HG03103 (cell line): ENCODE results near the gene ASCC1.
"Not testable (repeated sequence)": the region's sequence is repeated elsewhere in the genome, so short reads cannot be mapped to it uniquely, and the experiment has no call there.

Experiments used
- ATAC-seq: cut with Tn5 transposase; IDR thresholded peaks from one replicate; pipeline ENCODE4 v1.9.1; 2021; ENCODE audit warnings: low read depth; ENCODE audit not compliant: unreplicated experiment

ASCC1 gene

DNA sequence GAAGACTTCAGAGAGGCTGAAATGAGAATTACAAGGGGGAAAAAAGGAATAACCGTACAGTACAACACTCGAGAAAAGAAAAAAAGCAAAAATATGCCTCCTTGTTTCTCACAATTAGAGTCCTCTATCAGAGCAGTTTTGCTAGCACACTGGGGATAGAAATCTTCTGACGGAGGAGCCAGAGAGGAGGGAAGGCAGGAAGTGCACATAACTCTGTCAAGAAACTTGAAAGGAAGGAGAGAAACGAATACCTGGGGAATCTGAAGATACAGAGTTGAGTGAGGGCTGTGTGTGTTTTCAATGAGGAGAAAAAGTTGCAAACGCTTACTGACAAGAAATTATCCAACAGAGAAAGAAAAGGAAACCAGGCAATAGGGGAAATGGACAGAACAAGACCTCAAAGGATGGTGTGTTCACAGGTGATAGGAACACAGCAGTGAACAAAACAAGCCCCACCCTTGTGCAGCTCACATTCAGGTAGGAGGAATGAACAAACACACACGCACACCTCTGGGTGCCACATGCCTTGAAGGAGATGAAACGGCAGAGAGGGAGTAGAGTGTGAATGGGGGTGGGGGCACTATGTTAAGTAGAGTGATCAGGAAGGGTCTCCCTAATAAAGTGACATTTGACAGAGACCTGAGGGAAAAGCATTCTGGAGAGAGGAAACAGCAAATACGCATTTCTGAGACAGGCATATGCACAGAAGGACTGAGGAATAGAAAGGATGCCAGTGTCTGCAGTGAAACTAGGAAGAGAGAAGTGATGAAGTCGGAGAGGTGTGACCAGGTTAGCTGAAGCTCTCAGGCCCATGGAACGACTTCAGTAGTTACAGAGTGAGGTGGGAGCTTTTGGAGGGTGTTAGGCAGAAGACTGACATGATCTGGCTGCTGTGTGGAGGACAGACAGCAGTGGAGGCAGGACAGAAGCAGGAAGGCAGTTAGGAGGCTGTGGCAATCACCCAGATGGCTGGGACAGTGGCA lies 81.0 kb downstream of the ASCC1 start:
- no peak for ATAC-seq

- no peak for ATAC-seq
These were observed 82.6 kb downstream of the ASCC1 start for GRCh38 chr10:72133517-72133916.

GRCh38 chr10:72132854-72133253 lies 83.2 kb downstream of the ASCC1 start:
- no peak for ATAC-seq

DNA sequence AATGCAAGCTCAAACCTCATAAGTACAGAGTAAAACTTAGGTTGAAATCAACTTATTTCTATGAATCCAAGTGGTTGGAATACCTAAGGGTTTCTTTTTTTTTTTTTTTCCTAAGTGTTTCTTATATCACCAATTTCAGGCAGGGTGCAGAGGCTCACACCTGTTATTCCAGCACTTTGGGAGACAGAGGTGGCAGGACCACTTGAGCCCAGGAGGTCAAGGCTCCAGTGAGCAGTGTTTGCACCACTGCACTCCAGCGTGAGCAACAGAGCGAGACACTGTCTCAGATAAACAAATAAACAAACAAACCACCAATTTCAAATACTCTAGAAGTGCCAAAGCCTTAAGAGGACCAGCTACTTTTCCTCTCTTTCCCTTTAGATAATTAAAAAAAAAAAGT lies 88.5 kb downstream of the ASCC1 start:
- no peak for ATAC-seq

- ATAC-seq: no peak
These were observed 89.2 kb downstream of the ASCC1 start for GRCh38 chr10:72126872-72127232.

DNA sequence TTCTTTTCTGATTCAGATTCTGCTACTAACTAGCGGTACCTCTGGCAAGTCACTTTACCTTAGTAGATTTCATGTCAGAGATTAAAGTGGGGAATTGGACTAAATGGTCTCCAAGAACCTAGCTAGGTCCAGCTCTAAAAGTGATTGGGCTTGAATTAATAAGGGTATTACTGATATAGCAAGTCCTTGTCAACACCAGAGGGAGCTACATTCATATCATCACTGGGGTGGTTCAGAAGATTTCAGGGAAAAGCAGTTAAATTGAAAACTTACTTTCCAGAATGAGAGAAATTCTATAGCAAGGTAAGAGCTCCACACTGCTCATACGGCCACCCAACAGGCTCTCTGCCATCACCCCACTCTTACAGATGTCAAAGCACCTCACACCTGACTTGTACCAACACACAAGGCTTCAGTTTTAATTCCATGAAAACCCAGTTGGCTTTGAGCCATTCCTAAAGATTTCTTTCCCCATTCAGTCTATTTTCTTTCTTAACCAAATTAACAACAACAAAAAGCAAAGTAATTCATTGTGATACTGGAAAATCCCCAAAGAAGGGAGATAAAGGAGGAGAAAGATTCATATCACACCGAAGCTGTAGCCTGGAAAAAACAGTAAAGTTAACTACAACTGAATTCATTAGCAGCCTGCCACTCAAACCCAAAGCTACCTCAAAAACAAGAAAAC lies 89.7 kb downstream of the ASCC1 start:
- no peak for ATAC-seq

- ATAC-seq: no peak
These were observed 91.1 kb downstream of the ASCC1 start for GRCh38 chr10:72124989-72125388.

DNA sequence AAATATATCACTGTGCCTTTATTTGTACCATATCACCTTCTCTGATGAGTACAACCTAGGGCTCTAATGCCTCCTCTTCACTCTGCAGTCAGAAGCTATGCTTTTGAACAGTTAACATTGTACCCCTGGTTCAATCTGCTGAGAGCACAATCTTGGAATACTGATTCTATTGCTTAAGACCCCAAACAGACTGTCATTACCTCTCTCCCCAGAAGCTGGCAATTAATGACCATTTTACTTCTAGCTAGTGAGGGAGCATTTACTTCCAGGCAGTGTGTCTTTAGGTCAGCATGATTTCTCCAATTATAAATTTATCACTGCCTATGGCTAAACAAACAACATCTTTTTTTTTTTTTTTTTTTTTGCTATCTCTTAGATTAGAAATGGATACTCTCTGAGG lies 91.7 kb downstream of the ASCC1 start:
- ATAC-seq: no peak

DNA sequence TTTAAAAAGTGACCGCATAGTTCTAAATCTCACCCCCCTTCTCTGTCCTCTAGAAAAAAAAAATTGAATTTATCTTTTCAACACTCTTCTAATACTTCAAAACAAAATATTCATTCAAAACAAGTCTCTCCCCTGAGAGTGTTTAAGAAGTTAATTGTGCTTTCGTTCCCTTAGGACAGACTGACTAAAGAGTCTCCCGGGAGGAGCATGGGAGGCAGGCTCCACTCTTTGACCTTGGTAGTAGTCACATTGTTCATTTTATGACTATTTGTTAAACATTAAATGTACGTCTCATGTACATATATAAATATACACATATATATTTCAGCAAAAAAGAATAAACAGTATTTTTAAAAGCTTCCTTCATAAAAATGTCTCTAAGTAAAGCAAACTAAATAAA lies 92.5 kb downstream of the ASCC1 start:
- no peak for ATAC-seq

DNA sequence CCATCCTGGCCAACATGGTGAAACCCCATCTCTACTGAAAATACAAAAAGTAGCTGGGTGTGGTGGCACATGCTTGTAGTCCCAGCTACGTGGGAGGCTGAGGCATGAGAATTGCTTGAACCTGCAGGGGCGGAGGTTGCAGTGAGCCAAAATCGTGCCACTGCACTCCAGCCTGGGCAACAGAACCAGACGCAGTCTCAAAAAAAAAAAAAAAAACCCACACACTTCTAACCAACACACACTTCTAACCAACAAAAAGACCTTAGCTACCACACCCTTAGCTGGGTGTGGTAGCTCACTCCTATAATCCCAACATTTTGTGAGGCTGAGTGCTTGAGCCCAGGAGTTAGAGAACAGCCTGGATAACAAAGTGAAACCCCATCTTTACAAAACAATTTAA lies 93.9 kb downstream of the ASCC1 start:
- no peak for ATAC-seq

- ATAC-seq: no peak
These were observed 94.7 kb downstream of the ASCC1 start for GRCh38 chr10:72121389-72121788.

DNA sequence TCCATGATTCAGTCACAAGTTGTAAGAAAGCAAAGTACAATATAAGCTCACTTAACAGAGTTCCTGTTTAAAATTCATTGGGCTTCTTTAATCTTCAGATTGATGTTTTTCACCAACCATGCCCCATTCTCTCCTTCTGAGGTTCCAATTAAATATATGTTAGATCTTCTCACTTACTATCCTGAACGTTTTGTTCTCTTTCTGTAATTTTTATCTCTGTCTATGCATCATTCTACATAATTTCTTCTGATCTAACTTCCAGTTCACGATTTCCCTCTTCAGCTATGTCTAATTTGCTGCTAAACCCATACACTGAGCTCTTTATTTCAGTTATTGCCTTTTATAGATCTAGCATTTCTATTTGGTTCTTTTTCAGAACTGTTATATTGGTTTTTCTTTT lies 99.7 kb downstream of the ASCC1 start:
- ATAC-seq: no peak

DNA sequence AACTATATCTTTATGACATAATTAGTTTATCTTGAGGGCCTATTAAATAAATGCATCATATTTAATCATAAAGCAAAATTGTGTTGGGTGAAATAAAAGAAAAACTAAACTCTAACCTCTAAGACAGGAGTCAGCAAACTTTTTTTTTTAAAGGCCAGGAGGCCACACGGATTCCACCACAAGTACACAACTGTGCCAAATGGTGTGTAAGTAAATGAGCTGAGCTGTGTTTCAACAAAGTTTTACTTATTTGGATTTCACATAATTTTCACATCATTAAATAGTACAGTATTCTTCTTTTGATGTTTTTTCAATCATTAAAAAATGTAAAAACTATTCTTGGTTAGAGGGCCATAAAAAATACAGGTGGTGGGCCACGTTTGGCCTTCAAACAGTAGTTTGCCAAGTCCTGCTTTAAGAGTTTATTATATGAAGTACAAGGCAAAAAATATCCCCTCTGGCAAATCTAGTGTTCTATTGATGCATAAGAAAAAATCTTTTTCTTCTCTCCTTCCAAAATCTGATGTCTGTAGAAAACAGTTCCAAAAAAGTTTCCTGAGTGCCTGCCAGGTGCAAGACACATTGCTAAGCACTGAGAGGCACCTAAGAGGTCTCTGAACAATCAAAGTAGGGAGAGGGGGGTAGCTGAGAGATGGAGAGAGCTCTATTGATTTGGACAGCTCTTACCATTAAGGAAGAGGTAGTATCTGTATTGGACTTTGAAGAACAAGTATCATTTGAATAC lies 101.2 kb downstream of the ASCC1 start:
- ATAC-seq: no peak

DNA sequence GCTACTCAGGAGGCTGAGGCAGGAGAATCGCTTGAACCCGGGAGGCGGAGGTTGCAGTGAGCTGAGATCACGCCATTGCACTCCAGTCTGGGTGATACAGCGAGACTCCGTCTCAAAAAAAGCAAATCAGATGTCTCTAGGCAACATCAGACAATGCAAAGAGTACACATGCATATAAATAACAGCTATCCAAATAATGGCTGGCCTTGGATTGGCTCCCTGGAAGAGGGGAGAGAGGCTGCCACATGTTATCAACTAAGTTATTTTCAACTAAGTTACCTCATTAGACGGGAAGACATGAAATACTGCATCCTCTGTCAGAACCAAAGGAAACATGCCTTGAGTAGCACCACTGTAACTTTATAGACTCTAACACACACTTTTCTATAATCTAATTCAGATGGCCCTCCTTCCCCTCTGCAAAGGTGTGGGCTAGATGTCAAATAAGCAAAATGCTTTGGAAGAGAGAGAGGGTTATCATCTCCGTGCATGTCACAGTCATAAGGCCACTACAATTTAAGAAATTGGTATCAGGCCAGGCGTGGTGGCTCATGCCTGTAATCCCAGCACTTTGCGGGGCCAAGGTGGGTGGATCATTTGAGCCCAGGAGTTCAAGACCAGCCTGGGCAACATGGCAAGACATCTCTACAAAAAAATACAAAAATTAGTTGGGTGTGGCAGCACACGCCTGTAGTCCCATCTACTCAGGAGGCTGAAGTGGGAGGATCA lies 105.2 kb downstream of the ASCC1 start:
- no peak for ATAC-seq

DNA sequence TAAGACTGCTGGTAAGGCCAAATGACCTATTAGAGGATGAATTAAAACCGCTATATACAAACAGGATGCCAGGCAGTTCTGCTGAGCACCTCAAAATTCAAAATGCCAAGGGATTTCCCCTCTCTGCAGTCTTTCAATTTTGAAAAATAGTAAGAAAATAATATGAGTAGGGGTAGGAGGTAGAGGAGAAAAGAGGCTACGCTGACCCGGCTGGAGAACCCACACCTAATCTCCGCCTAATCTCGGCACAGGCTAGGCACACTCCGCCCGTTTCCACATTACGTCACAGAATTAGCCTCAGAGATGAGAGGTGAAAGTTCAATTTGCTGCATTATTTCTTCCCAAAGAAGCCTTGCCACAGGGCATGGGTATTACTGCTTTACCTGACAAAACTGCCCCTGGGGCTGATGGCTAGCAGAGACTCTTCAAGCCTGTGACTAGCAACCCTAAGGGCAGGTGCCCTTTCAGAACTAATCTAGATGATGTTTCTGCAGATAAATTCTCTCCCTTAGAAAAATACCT lies 106.4 kb downstream of the ASCC1 start:
- ATAC-seq: no peak

DNA sequence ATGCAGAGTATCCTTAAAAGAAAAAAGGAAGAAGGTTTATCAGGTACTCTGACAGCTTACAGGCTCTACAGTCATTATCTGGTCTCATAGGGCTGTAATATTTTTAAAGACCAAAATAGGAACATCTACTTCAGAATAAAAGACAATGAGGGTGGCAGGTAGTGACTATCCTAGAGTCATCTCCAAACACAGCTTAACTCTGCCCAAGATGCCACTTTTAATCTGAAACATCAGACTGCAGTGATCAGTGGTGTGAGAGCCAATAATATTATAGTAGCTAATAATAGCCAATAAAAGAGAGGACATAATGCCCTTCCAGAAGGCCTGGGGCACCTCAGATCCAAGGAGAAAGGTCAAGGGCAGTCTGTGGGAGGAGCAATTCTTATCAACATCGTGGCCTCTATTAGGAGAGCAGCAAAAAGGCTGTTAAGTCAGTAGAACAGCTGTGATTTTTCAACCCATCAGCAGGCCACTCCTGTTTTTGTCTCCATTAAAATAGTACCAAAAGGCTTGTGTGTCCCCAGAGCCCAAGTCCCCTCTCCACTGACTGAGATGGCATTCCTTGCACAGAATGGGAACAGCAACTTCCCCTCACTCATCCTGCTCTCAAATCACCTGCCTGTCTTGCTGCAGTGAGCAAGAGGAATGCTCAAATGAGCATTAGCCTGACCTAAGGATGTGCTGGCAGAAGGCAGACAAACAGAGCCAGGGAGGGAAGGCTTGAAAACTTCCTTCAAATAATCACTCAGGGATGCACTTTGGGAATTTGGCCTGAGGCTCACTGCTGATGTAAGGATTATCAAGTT lies 107.0 kb downstream of the ASCC1 start:
- ATAC-seq: no peak

- not testable (repeated sequence) for ATAC-seq
These were observed 108.1 kb downstream of the ASCC1 start for GRCh38 chr10:72108004-72108370.

GRCh38 chr10:72107325-72108003 lies 108.6 kb downstream of the ASCC1 start:
- ATAC-seq: no peak

GRCh38 chr10:72106896-72107295 lies 109.2 kb downstream of the ASCC1 start:
- ATAC-seq: no peak
